Measurements from ENCODE around the gene CHRNB4.
A peak's percentile ranks its signal among the peaks of the same experiment; 100 is the strongest.

Gene CHRNB4

GRCh38 chr15:78682693-78683410, 41.8 kb upstream of the CHRNB4 start:
- intact Hi-C loops (cut with DNase I; ENCODE audit: low total_unique reads) = no loop called here
- H3K27me3 ChIP-seq = no peaks in the 10 kb centered on the region
- H3K27ac ChIP-seq = no peak overlapping the region
- no peak for DNase-seq
- no peaks in the 10 kb centered on the region for H3K36me3 ChIP-seq
- no peak for TF ChIP-seq CTCF (IDR thresholded peaks at IDR 0.05)
- H3K9me3 ChIP-seq = no peaks in the 10 kb centered on the region
- H3K4me3 ChIP-seq = no peak overlapping the region
- H3K4me1 ChIP-seq = no peaks in the 10 kb centered on the region

DNA sequence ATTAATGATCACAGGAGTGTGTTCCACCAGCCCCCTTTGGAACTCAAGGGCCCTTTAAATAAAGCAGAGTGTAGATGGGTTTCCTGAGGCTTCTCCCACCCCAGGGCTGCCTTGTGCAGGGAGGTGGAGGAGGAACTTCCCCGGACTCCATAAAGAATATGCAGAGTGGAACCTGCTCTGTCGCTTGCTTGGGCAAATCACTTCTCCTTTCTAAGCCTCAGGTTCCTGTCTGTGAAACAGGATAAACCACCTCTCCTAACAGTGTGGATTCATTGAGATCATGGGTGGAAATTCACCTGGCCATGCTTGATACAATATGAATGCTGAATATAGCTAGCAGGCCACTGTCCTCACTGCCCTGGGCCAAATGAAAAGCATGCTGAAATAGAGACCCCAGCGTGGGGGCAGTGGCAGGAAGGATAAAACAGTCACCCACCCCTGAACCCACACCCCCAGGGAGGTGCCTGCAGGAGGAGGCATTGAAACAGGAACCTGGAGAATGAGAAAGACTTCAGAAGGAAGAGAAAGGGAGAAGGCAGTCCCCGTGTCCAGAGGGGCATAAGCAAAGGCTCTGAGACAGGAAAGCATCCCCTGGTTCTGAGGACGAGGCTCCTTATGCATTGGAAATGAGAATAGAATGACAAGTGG, 41.1 kb upstream of the CHRNB4 start:
- no peaks in the 10 kb centered on the region for H3K9me3 ChIP-seq
- intact Hi-C loops (cut with DNase I; ENCODE audit: low total_unique reads) = no loop called here

GRCh38 chr15:78681281-78682003, 40.4 kb upstream of the CHRNB4 start:
- DNase-seq = no peak
- intact Hi-C loops (cut with DNase I; ENCODE audit: low total_unique reads) = no loop called here
- H3K27me3 ChIP-seq = no peaks in the 10 kb centered on the region
- H3K9me3 ChIP-seq = no peaks in the 10 kb centered on the region
- H3K27ac ChIP-seq = no peak overlapping the region
- no peak for TF ChIP-seq CTCF (IDR thresholded peaks at IDR 0.05)
- no peaks in the 10 kb centered on the region for H3K4me1 ChIP-seq
- no peak overlapping the region for H3K4me3 ChIP-seq
- H3K36me3 ChIP-seq = no peaks in the 10 kb centered on the region

More for the DNA sequence above, 41.1 kb upstream of the CHRNB4 start:
- Histone ChIP-seq H3K27me3 (no peaks in the 10 kb centered on the region), H3K4me1 (no peaks in the 10 kb centered on the region), H3K36me3 (no peaks in the 10 kb centered on the region), H3K27ac (no peak overlapping the region), H3K4me3 (no peak overlapping the region)
- DNase-seq = no peak
- TF ChIP-seq CTCF (IDR thresholded peaks at IDR 0.05) = no peak

GRCh38 chr15:78680431-78681075, 39.5 kb upstream of the CHRNB4 start:
- intact Hi-C loops (cut with DNase I; ENCODE audit: low total_unique reads) = no loop called here
- Histone ChIP-seq H3K36me3 (no peaks in the 10 kb centered on the region), H3K27me3 (no peaks in the 10 kb centered on the region), H3K4me1 (no peaks in the 10 kb centered on the region), H3K4me3 (no peak overlapping the region), H3K9me3 (no peaks in the 10 kb centered on the region), H3K27ac (no peak overlapping the region)
- no peak for TF ChIP-seq CTCF (IDR thresholded peaks at IDR 0.05)
- peak in 1 of 2 donors; percentile 38 for DNase-seq

DNA sequence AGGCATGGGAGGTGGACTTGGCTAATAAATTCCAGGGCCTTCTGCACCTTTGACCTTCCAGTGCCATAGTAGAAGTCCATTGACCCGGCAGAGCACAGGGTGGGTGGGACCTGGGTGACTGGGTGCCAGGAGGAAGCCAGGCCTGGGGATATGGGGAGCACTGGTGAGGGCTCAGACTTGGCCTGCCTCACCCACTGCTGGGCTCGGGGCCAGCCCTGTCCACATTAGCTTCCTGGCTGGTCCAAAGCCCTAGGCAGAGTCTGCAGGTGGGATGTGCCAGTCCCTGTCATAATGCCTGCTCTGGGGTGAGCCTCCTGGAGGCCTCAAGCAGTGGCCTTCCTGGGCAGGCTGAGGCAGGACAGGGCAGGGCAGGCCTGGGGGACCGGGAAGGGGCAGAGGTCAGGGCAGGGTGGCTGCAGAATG, 38.1 kb upstream of the CHRNB4 start:
- TF ChIP-seq CTCF (IDR thresholded peaks at IDR 0.05) = no peak
- intact Hi-C loops (cut with DNase I; ENCODE audit: low total_unique reads) = no loop called here
- H3K9me3 ChIP-seq = no peaks in the 10 kb centered on the region
- no peak overlapping the region for H3K4me3 ChIP-seq
- DNase-seq = no peak
- H3K4me1 ChIP-seq = no peaks in the 10 kb centered on the region
- H3K27me3 ChIP-seq = no peaks in the 10 kb centered on the region
- H3K36me3 ChIP-seq = no peaks in the 10 kb centered on the region
- H3K27ac ChIP-seq = no peak overlapping the region

Data from tibial artery (tissue), 4 donors.